HG03521 (cell line): ENCODE measurements around the gene LOXL3.
A peak's percentile ranks its signal among the peaks of the same experiment; 100 is the strongest.

Source experiments
- ATAC-seq: cut with Tn5 transposase; IDR thresholded peaks from one replicate; pipeline ENCODE4 v1.9.1; 2021; ENCODE audit warnings: mild to moderate bottlenecking, moderate library complexity; ENCODE audit not compliant: unreplicated experiment

The LOXL3 gene

GRCh38 chr2:74511104-74511989 is 42.4 kb downstream of the LOXL3 start:
- no peak for ATAC-seq

- ATAC-seq = no peak
These were observed 43.5 kb downstream of the LOXL3 start for GRCh38 chr2:74510272-74510671.

DNA sequence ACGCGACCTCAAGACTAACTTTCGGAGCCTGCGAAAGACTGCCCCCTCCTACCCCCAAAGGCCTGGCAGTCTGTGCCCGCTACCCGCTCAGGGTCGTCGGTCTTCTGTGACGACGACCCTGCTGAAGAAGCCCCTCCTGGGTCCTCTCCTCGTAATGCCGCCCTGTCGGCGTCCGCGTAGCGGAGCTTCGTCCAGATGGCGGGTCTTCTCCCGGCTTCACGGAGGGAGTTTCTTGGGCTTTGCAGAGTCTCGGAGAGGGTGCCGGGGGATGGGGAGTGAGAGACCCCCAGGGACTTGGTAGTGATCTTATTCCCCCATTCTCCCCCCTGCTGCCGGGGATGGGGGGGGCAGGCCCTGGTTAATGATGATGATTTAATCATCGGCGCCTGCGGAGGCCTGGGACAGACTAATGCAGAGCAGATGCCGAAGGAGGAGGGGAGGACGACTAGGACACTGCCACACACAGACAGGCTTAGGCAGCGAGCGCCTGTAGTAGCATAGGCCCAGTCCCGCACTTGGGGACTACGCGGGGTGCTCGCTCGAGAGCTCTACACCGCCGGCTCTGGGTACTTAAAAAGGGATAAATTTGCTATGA is 45.7 kb downstream of the LOXL3 start:
- ATAC-seq = peak; percentile 5

GRCh38 chr2:74507145-74507925 is 46.4 kb downstream of the LOXL3 start, which contains the start of gene PCGF1:
Gene PCGF1, minus strand, starts transcription at chr2:74507695. Its CDS starts 27 bp downstream, at chr2:74507668.
- peak; percentile 91 for ATAC-seq

DNA sequence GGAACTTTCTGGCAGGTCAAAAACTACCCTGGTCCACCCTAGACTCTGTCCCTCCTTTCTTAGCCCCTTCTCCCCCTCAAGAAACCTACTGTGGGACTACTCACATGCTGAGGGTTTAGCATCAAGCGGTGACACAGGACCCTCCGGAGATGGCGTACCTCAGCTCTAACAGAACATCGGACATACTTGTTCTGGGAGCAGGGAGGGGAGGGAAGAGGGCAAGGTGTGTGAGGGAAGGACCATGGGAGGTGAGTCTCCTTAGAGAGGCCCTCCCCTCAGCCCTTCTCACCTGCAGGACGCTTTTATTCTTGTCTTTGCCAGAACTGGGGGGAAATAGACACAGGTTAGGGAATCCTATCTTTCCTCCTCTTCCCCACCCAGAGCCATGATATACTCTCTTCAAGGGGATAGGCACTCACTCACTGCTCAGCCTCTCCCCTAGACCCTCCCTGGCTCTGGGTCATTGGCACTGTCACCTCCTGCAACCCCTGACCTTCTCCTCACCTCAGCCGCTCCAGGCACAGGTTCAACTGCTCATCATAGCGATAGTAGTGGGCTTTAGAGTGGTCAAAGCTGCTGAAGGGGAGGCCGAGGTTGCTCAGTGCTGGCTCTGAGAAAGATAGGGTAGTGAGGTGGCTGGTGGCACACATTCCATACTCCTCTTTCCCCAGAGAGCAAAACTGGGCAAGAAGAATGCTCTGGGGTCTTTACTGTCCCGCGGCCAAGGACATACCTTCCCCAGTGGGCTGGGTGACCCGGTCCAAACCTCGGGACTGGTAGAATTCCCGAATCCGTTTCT is 48.1 kb downstream of the LOXL3 start:
- ATAC-seq = no peak

GRCh38 chr2:74504591-74504990 is 49.2 kb downstream of the LOXL3 start:
- ATAC-seq = no peak

- ATAC-seq = no peak
These were observed 50.0 kb downstream of the LOXL3 start for GRCh38 chr2:74503506-74504475.

GRCh38 chr2:74502720-74503505 is 50.8 kb downstream of the LOXL3 start:
- peak; percentile 21 for ATAC-seq

DNA sequence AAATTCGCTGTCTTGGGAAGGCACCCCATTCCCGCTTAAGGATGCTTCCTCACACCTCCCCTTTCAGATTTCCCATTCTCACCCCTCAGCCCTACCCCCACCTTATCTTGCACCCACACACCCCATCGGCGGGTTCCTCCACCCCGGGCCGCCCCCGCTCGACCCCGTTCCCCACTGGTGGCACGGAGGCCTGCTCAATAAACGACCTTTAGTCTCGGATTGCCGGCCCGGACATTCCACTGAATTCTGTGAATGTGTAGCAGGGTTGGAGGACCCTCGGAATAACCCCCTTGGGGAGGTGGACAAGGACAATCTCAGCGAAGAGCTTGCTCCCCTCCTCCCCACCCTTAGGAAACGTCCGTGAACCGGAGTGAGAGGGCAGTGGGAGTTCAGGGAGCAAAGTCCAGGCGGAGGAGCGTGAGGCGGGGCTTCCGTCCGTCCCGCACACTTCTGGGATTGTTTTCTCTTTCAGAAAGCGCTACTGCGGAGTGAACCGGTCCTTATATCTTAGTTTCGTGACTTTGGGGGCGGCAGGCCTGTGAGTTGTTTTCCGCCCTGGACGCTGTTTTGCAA is 51.5 kb downstream of the LOXL3 start:
- no peak for ATAC-seq

GRCh38 chr2:74501335-74502071 is 52.2 kb downstream of the LOXL3 start:
- no peak for ATAC-seq

DNA sequence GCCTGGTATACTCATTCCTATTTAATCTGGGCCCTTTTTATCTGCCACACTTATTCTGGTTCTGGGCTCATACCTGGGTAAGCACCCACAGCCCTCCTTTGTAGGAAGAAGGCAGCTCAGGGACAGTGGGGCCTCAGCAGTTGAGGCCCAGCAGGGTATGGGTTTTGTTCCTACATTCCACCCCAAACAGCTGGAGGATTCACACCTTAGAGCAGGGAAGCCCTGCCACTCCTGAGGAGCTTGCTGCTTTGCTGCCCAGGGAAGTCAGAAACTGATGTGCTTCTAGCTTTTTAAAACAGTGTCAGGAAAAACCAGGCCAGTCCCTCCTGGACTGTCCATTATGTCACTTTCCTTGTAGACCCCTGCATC is 53.2 kb downstream of the LOXL3 start:
- no peak for ATAC-seq

DNA sequence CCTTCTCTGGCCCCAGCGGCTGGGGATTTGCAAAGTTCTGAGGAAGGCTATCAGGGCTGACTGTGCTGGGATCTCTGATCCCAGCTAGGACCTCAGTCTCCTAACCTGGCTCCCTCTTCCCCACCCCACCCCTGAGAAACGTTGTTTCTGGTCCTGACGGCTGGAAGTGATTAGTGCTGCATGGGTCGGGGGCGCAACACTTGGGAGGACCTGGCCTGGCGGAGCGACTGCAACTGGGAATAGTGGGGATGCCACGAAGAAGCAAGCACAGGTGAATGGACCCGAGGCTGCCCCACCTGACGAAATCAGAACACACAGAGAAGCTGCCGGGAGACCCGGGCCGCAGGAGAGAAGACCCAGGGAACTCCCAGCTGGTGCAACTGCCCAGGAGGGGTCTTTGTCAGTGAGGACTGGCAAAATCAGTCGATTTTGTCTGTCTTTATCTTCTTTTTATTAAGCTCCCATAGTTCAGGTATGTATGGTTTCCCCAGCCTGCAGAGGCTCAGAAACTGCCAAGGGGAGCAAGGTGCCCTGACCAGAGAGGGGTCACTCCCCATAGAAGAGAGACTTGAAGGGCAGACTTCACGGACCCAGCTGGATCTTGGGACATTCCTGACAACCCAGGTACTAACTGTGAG is 53.7 kb downstream of the LOXL3 start:
- no peak for ATAC-seq

DNA sequence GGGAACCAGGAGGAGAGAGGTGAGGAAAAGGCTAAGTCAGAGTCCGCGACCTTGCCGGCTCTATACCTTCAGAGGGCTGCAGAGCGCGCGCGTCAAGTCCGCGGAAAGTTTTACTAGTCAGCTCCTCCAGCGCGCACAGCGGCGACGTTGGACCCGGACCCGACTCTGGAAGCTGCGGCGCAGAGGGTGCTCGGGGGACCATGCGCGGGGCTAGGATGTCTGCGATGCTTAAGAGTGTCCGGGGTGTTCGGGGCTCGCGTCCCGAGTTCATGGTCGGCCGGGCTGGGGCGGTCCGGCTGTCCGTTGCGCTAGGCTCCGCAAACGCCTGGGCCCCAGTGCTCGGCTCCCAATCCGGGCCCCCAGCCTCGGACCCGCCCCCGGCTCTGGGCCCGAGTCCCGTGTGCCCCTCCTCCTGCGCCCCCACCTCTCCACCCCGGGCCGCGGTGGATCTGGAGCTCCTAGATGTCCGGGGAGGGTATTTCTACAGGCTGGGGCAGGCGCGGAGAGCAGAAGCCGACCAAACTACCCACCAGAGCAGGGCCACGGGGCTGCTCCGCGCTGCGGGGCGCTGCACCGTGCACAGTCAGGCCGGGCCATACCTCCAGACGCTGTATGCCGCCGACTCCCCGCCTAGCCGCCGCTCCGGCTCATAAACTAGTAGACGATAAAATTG is 54.3 kb downstream of the LOXL3 start, which contains the start of gene LBX2:
Gene LBX2, minus strand, starts transcription at position 337 of the 673 bp plus-strand sequence. Its CDS starts 66 bp downstream, at position 271.
- no peak for ATAC-seq

- ATAC-seq = no peak
These were observed 55.1 kb downstream of the LOXL3 start for GRCh38 chr2:74498500-74499266.

DNA sequence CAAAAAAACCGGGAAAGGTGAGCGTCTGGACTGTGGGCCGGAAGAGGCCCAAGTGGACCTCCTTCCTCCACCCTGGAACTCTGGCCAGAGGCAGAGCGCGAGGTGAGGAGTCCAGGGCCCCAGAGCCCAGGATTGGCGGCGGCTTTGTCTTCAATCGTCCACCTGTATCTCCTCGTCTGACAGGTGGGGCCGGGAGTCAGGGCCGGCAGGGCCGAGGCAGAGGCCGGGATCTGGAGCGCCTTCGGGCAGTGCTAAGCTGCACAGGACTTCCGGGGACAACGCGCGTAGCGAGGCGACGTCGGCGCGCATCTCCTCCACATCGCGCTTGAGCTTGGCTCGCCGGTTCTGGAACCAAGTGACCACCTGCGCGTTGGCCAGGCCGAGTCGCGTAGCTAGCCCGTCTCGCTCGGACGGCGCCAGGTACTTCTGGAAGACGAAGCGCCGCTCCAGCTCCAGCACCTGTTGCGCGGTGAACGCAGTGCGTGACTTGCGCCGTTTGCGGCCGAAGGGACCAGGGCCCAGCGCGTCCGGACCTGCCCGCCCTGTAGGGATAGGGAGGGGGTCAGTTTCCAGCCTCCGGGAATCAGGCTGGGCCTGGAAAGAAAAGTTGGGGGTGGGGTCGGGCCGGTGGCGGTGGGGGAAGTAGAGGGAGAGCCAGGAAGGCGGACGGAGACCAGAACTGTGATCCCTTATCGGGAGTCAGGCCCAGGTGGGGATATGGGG is 55.8 kb downstream of the LOXL3 start:
- ATAC-seq = no peak
